Measurements from ENCODE around the gene CYP4F12. TPM values are rescaled to one million over a fixed set of nuclear protein-coding genes. Genes with fewer than 3 reads are reported as not detected.

Gene CYP4F12
- total RNA-seq (2013; cell fraction: nucleolus; rRNA removed) = 0.65 and 0.69 TPM in 2 replicates
- total RNA-seq (2014; rRNA removed) (not detected in 2 replicates), total RNA-seq (2014; rRNA removed; fragmentation: Illumina TruSeq; extraction: Trizol) (not detected in 2 replicates), total RNA-seq (2021) (not detected in 2 replicates), polyA plus RNA-seq (2011; rRNA removed) (0.20 TPM in 2 replicates), polyA plus RNA-seq (2014; fragmentation: Illumina TruSeq; extraction: Trizol) (not detected in 2 replicates), polyA plus RNA-seq (2014; fragmentation: Nextera tagmentation; extraction: Ambion mirVana) (not detected), polyA plus RNA-seq (2014; rRNA removed) (0.12 TPM in 1 of 2 replicates, not detected in the other), polyA plus RNA-seq (2016; fragmentation: Nextera tagmentation; extraction: Ambion mirVana) (not detected), polyA minus RNA-seq (2011; rRNA and poly(A)+ RNA removed) (0.15 and 0.37 TPM in 2 replicates), Bru-seq, nascent RNA (percentile 31 among the genes with signal in this experiment), BruChase-seq, experiment 1, labeled RNA remaining after a 6-hour chase (percentile 32 among the genes with signal in this experiment), BruChase-seq, experiment 2, labeled RNA remaining after a 2-hour chase (percentile 34 among the genes with signal in this experiment)
- polyA plus RNA-seq (2011; ENCODE audit: low read depth) = 0.14 TPM
- polyA plus RNA-seq (2011; cell fraction: cytosol; rRNA removed) = 0.28 and 0.30 TPM in 2 replicates
- polyA plus RNA-seq (2011; cell fraction: nucleus; rRNA removed) = 3.6 and 3.7 TPM in 2 replicates
- polyA plus RNA-seq (2012) = 0.07 and 0.25 TPM in 2 replicates
- not detected in 2 replicates for polyA minus RNA-seq (2011; cell fraction: cytosol; rRNA and poly(A)+ RNA removed)
- 0.96 and 1.5 TPM in 2 replicates for polyA minus RNA-seq (2011; cell fraction: nucleus; rRNA and poly(A)+ RNA removed)
- long read RNA-seq, experiment 1 = 0 reads
- long read RNA-seq, experiment 2 = 0 reads

GRCh38 chr19:15672580-15673175 is at the start of gene CYP4F12:
Gene CYP4F12 (plus strand): TSS chr19:15673087. CDS start chr19:15673530, 443 bp downstream.
- no TSS peak for BruUV-seq (replicated peaks)
- Histone ChIP-seq H3K27ac (ENCODE audit: control insufficient read depth, insufficient read depth) (no peak within 1 kb of the TSS), H3K9me3 (replicated peaks; ENCODE audit: control insufficient read depth, insufficient read depth, low read length) (no peaks in the 10 kb centered on the region), H4K20me1 (ENCODE audit: control insufficient read depth, insufficient read depth) (no peaks in the 10 kb centered on the region), H3K4me2 (ENCODE audit: control insufficient read depth, insufficient read depth) (no peak within 1 kb of the TSS), H3K9ac (ENCODE audit: control insufficient read depth, insufficient read depth, low read length) (no peak within 1 kb of the TSS), H3K4me3 (no peak within 1 kb of the TSS), H3K36me3 (ENCODE audit: control insufficient read depth in 2 of 2, insufficient read depth in 2 of 2, low read length in 1 of 2) (no peaks in the 10 kb centered on the region), H3K79me2 (ENCODE audit: control insufficient read depth, insufficient read depth, low read length) (no peaks in the 10 kb centered on the region), H2AFZ (ENCODE audit: control insufficient read depth, low read depth, low read length) (no peak within 1 kb of the TSS), H3K27me3 (replicated peaks in 1 of 2; ENCODE audit: control insufficient read depth in 2 of 2, insufficient read depth in 2 of 2, low read length in 1 of 2) (no peaks in the 10 kb centered on the region), H3K4me1 (ENCODE audit: control insufficient read depth, insufficient read depth, low read length) (no peaks in the 10 kb centered on the region)
- no peak for FAIRE-seq
- DNase-seq (ENCODE audit: low read depth, low spot score) = no peak
- ChIA-PET RAD21 (ENCODE audit: unreplicated experiment) (no interaction called here), CTCF (no interaction called here), POLR2A (no interaction called here), SMC1A (ENCODE audit: uncharacterized antibody, unreplicated experiment) (no interaction called here)
- peak; percentile 46 for ATAC-seq
- in situ Hi-C loops (cut with MboI) (loop anchor here (5.0 kb wide), 1 partner anchor 105 kb away; no protein-coding TSS in a partner anchor), intact Hi-C loops (cut with micrococcal nuclease; ENCODE audit: unreplicated experiment) (no loop called here)
- no peak for TF ChIP-seq USF2 (IDR thresholded peaks at IDR 0.05; ENCODE audit: borderline replicate concordance, low read depth, low read length)
- no peak for TF ChIP-seq FOXM1 (IDR thresholded peaks at IDR 0.05; ENCODE audit: low read depth, low read length)
- no peak for TF ChIP-seq WRNIP1 (IDR thresholded peaks at IDR 0.05; ENCODE audit: borderline replicate concordance, low read depth, low read length)
- no peak for TF ChIP-seq KAT2A (conservative IDR thresholded peaks at IDR 0.05; ENCODE audit: control insufficient read depth, low read depth, low read length)
- TF ChIP-seq EGR1 (IDR thresholded peaks at IDR 0.05; ENCODE audit: borderline replicate concordance in 1 of 2, low read depth in 2 of 2, low read length in 2 of 2) = no peak
- no peak for TF ChIP-seq TARDBP (IDR thresholded peaks at IDR 0.05; ENCODE audit: borderline replicate concordance)
- TF ChIP-seq NR2C1 (IDR thresholded peaks at IDR 0.05) = no peak
- 5% methylated on average over 6 of the region's 6 CpGs for WGBS (ENCODE audit: insufficient coverage, insufficient replicate concordance, low lambda C conversion rate, missing lambda C conversion rate)

All from GM12878 (cell line).